Ovary (tissue), 9 donors: ENCODE measurements around the gene ETFB. TPM values are rescaled to one million over a fixed set of nuclear protein-coding genes. Genes with fewer than 3 reads are reported as not detected.

Experiments
- DNase-seq, 5 donors: peaks; one replicate each; pipeline ENCODE4 v3.0.0-alpha.2; 2019 to 2020
- H3K27ac ChIP-seq, 2 donors: fragments of 200-600 bp; one replicate each; pipeline versions ENCODE4 v1.5.1 to v1.8.0; 2019 to 2022
- H3K27me3 ChIP-seq: fragments of 200-600 bp; one replicate; pipeline ENCODE4 v1.8.0; 2022
- H3K36me3 ChIP-seq: fragments of 200-600 bp; sonication (generic); one replicate; pipeline ENCODE4 v1.5.1; 2019
- H3K4me1 ChIP-seq: one replicate; pipeline ENCODE4 v1.8.1; 2013; ENCODE audit warnings: mild to moderate bottlenecking, moderate library complexity; ENCODE audit not compliant: insufficient read depth
- H3K4me3 ChIP-seq: fragments of 200-600 bp; sonication (generic); one replicate; pipeline ENCODE4 v1.5.1; 2017
- H3K9me3 ChIP-seq, 2 donors: fragments of 200-600 bp in 1 of 2; sonication (generic) in 1 of 2; one replicate each; pipeline versions ENCODE4 v1.5.1 to v1.8.1; 2013 to 2019; ENCODE audit warnings: mild to moderate bottlenecking in 1 of 2, moderate library complexity in 1 of 2
- EP300 ChIP-seq: sonication (generic); formaldehyde crosslinking; IDR thresholded peaks from one replicate; pipeline ENCODE4 v1.6.1; 2017; ENCODE audit warnings: antibody characterized with exemption
- POLR2A ChIP-seq: fragments of 450-650 bp; IDR thresholded peaks from one replicate; pipeline ENCODE4 v1.6.1; 2017; ENCODE audit warnings: antibody characterized with exemption, mild to moderate bottlenecking, moderate library complexity
- WGBS, 3 donors: extraction: QIAGEN DNeasy Blood & Tissue Kit in 1 of 3; methylation state at CpG; one replicate each; pipeline versions ENCODE4 v1.1.5 to v1.1.7; 2013 to 2017; 5-methylcytosine and 5-hydroxymethylcytosine counted together
- intact Hi-C, 4 donors: fragments of 100-400 bp; cut with DNase I; formaldehyde crosslinking; loops; one replicate each; pipeline versions ENCODE4 v1.11.0 to v1.15.1; 2022 to 2023
- polyA plus RNA-seq, 2 donors: library from polyadenylated mRNA; stranded (reverse); fragments of 200-250 nt in 1 of 2; fragments of 350-450 nt in 1 of 2; fragmentation: Illumina TruSeq in 1 of 2; extraction: RNeasy Lipid Tissue Mini Kit (QIAGEN cat#74804) in 1 of 2; gene quantifications; one replicate each; pipeline ENCODE4 v1.2.3, GENCODE V29; 2013 to 2014
- total RNA-seq, 7 donors: library from RNA; depleted of rRNA in 2 of 7; stranded (reverse); fragments of >200 nt in 2 of 7; fragmentation: NEBNext Ultra II Directional in 3 of 7; extraction: Animal tissue kit (Norgen Biotek cat#: 25700) in 3 of 7; gene quantifications; one replicate each; pipeline versions ENCODE4 v1.1.0 to v1.2.4, GENCODE V29; 2016 to 2023
- TF ChIP-seq, protein P1 (sequence below), 3 donors: fragments of 450-650 bp in 2 of 3; fragments of 200-600 bp in 1 of 3; IDR thresholded peaks; one replicate each; pipeline versions ENCODE4 v1.5.1 to v1.8.0; 2016 to 2022; ENCODE audit warnings: antibody characterized with exemption in 3 of 3, mild to moderate bottlenecking in 1 of 3
- donor health status: DM: no; HTN: no; CAD: no; lungs with moderate emphysema.
- donor health status: DM: no; HTN: no; CAD: no.
- donor health status: Bipolar disorder and iron deficiency.
- donor health status: DM: yes; HTN: yes; CAD: no.
- donor health status: DM: no; HTN: no; CAD: no.
- donor health status: DM: yes; HTN: yes; CAD: no.

The ETFB gene
- total and polyA plus RNA-seq, 9 donors, result 12.4 to 91.3 (median 63.3) TPM

DNA sequence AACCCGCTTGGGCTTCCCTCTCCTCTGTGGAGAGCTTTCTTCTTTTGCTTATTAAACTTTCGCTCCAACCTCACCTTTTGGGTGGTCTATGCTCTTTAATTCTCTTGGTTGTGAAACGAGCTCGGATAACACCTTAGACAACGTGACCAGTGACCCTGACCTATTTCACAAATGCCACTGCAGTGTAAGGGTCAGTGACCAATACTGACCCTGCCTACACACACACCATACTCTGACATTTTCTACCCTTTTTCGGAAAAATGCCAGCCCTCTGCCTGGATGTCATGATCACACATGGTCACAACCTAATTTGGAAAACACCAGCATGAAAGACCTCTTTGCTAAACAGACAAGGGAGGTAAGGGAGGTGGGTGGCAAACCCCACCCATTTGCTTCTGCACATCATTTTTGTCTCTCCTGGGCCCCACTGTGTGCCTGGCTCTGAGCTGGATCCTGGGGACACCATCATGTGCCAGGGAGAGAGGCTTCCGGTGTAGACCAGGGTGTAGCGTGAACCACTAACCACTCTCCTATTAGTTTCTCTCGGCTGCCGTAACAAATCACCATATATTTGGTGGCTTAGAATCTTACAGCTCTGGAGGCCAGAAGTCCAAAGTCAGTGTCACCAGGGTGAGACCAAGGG is 9.9 kb downstream of the ETFB start:
- DNase-seq, result no peak
- intact Hi-C loops, result no loop called here
- no peaks in the 10 kb centered on the region for H3K36me3 ChIP-seq
- no peaks in the 10 kb centered on the region for H3K27me3 ChIP-seq
- H3K4me3 ChIP-seq, result no peak overlapping the region
- 95 to 98% (median 97%) methylated on average over 10 of the region's 10 CpGs for WGBS, 3 donors
- no peaks in the 10 kb centered on the region for H3K4me1 ChIP-seq
- H3K27ac ChIP-seq, result no peak overlapping the region
- TF ChIP-seq POLR2A (no peak), EP300 (no peak)
- TF ChIP-seq, protein P1, sequence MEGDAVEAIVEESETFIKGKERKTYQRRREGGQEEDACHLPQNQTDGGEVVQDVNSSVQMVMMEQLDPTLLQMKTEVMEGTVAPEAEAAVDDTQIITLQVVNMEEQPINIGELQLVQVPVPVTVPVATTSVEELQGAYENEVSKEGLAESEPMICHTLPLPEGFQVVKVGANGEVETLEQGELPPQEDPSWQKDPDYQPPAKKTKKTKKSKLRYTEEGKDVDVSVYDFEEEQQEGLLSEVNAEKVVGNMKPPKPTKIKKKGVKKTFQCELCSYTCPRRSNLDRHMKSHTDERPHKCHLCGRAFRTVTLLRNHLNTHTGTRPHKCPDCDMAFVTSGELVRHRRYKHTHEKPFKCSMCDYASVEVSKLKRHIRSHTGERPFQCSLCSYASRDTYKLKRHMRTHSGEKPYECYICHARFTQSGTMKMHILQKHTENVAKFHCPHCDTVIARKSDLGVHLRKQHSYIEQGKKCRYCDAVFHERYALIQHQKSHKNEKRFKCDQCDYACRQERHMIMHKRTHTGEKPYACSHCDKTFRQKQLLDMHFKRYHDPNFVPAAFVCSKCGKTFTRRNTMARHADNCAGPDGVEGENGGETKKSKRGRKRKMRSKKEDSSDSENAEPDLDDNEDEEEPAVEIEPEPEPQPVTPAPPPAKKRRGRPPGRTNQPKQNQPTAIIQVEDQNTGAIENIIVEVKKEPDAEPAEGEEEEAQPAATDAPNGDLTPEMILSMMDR (IDR thresholded peaks at IDR 0.05), result no peak
- H3K9me3 ChIP-seq, result no peaks in the 10 kb centered on the region

DNA sequence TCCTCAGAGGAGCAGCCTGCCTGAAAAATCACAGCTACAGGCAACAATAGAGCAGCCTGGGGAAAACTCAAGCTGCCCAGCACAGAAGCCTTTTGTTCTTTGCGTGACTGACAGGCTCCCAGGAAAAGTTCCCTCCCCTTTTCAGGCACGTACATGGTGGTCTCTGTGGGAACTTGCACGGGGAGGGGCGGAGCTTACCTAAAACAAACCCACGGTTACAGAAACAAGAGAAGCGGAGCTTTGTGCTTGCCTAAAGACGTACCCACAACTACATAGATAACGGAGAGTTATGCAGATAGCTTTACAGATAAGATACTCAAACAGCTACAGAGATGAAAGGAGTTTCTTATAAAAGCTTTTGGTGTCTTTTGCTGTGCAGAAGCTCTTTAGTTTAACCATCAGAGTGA is 11.4 kb downstream of the ETFB start:
- intact Hi-C loops, result no loop called here
- Histone ChIP-seq H3K36me3 (no peaks in the 10 kb centered on the region), H3K27ac (no peak overlapping the region), H3K4me1 (no peaks in the 10 kb centered on the region), H3K9me3 (no peaks in the 10 kb centered on the region), H3K27me3 (no peaks in the 10 kb centered on the region), H3K4me3 (no peak overlapping the region)
- TF ChIP-seq, protein P1 (IDR thresholded peaks at IDR 0.05), result no peak
- TF ChIP-seq EP300 (no peak), POLR2A (no peak)
- DNase-seq, result no peak
- WGBS, 3 donors, result 40 to 50% (median 41%) methylated on average over 8 of the region's 8 CpGs

DNA sequence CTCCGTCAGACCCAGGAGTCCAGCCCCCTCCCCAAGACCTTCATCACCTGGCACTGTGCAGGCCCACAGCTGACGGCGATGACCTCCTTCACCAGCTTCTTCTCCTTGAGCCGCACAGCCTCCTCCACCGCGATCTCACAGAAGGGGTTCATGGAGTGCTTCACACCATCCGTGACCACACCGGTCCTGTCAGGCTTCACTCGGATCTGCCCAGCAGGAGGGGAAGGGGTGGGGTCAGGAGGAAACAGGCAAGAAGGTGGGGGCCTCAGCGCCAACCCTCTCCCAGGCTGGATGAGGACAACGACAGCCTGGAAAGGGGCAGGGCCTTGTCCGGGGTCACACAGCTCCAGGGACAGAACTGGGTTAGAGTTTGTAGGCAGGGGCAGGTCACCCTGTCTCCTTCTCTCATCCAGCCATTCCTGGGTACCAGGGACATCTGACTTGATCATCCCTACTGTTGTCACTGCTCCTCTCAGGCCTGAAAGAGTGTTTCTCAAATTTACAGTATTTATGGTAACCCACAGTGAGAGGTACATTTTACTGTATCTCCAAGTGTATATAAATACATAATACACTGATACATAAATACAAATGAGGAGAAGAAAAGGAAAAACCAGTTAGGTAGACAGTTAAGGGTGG is 12.0 kb downstream of the ETFB start:
- TF ChIP-seq POLR2A (no peak), EP300 (no peak)
- TF ChIP-seq, protein P1 (IDR thresholded peaks at IDR 0.05), result no peak
- Histone ChIP-seq H3K27me3 (no peaks in the 10 kb centered on the region), H3K4me1 (no peaks in the 10 kb centered on the region), H3K4me3 (no peak overlapping the region), H3K27ac (no peak overlapping the region), H3K9me3 (no peaks in the 10 kb centered on the region), H3K36me3 (no peaks in the 10 kb centered on the region)
- no peak for DNase-seq
- intact Hi-C loops, result no loop called here
- 58 to 67% (median 67%) methylated on average over 12 of the region's 12 CpGs for WGBS, 3 donors

GRCh38 chr19:51352783-51353360 is 13.3 kb downstream of the ETFB start:
- TF ChIP-seq POLR2A (no peak), EP300 (no peak)
- TF ChIP-seq, protein P1 (IDR thresholded peaks at IDR 0.05), result no peak
- 92 to 93% (median 93%) methylated on average over 16 of the region's 16 CpGs for WGBS, 3 donors
- Histone ChIP-seq H3K9me3 (no peaks in the 10 kb centered on the region), H3K4me1 (no peaks in the 10 kb centered on the region), H3K27ac (no peak overlapping the region), H3K36me3 (no peaks in the 10 kb centered on the region), H3K27me3 (no peaks in the 10 kb centered on the region), H3K4me3 (no peak overlapping the region)
- DNase-seq, result no peak
- intact Hi-C loops, result no loop called here
